ENCODE data around the gene IGSF3.

Gene IGSF3

DNA sequence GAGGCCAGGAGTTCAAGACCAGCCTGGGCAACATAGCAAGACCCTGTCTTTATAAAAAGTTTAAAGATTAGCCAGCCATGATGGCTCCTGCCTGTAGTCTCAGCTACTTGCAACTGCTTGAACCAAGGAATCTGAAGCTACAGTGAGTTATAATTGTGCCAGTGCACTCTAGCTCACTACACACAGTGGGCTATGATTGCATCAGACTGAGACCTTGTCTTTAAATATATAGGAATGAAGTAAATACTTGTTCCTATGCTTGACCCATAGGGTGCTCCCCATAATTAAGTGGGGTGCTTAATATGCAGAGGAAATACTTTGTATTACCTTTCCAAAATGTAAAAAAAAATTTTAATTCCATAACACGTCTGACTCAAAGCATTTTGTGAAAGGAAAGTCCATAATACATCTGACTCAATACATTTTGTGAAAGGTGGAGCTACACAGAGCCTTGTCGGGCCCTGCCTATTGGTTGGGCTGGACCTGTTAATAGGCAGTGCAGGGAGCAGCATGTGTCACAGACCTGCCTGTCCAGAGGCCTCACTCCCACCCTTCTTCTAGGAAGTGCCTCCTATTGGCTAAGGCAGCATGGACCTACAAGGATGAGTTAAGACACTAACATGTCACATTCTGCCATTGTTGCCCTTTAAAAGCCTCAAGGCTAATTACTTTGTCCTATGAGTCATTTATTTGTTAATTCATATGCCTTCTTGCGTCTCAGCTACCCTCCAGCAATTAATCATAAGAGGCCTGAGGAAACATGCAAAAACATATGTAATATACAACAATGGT is 130.3 kb downstream of the IGSF3 start:
- in situ Hi-C loops (cut with HindIII; ENCODE audit: low pct_ligation_motif_present, low sequenced_read_pairs): no loop called here
- no peaks in the 10 kb centered on the region for H3K27me3 ChIP-seq (replicated peaks)
- TF ChIP-seq, protein P1, sequence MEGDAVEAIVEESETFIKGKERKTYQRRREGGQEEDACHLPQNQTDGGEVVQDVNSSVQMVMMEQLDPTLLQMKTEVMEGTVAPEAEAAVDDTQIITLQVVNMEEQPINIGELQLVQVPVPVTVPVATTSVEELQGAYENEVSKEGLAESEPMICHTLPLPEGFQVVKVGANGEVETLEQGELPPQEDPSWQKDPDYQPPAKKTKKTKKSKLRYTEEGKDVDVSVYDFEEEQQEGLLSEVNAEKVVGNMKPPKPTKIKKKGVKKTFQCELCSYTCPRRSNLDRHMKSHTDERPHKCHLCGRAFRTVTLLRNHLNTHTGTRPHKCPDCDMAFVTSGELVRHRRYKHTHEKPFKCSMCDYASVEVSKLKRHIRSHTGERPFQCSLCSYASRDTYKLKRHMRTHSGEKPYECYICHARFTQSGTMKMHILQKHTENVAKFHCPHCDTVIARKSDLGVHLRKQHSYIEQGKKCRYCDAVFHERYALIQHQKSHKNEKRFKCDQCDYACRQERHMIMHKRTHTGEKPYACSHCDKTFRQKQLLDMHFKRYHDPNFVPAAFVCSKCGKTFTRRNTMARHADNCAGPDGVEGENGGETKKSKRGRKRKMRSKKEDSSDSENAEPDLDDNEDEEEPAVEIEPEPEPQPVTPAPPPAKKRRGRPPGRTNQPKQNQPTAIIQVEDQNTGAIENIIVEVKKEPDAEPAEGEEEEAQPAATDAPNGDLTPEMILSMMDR (IDR thresholded peaks at IDR 0.05; ENCODE audit: low read depth, low read length, missing control alignments): no peak
- H3K4me3 ChIP-seq (ENCODE audit: low read depth, low read length): no peak overlapping the region
- H3K36me3 ChIP-seq (replicated peaks): peaks cover 3% of the 10 kb centered on the region
- no peak overlapping the region for H3K27ac ChIP-seq
- DNase-seq: no peak

DNA sequence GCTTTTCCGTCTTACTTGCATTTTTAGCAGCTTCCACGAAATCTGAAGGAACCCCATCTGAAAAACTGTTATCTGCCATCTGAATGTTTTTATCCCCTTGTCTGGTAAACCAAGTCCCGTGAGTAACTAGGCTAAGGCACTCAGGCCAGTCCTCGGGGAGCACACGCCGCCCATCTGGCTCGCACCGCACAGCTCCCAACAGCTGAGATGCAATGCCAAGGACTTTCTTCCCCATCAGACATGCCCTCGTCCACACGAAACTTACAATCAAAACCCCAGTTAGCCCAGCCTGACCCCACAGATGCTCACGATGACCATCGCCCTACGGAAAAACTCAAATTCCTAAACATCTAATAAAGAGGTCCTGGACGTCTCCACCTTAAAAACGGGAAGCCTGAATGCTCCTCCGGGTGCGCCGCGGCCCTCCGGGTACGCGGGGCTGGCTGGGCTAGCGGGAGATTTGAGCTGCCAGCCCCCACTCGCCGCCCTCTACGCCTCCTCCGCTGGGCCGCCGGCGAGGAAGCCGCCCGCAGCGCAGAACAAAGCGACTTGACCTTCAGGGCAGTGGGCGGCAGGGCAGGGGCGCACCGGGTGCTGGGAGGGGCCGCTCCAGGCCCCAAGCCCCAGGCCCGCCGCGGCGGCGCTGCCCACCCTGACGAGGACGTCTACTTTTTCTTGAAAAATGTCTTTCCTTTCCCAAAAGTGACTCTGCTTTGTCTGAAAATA is 133.4 kb downstream of the IGSF3 start:
- Histone ChIP-seq H3K27me3 (replicated peaks) (no peaks in the 10 kb centered on the region), H3K4me3 (ENCODE audit: low read depth, low read length) (no peak overlapping the region), H3K36me3 (replicated peaks) (peaks cover 3% of the 10 kb centered on the region), H3K27ac (no peak overlapping the region)
- TF ChIP-seq, protein P1 (IDR thresholded peaks at IDR 0.05; ENCODE audit: low read depth, low read length, missing control alignments): no peak
- no peak for DNase-seq
- in situ Hi-C loops (cut with HindIII; ENCODE audit: low pct_ligation_motif_present, low sequenced_read_pairs): no loop called here

DNA sequence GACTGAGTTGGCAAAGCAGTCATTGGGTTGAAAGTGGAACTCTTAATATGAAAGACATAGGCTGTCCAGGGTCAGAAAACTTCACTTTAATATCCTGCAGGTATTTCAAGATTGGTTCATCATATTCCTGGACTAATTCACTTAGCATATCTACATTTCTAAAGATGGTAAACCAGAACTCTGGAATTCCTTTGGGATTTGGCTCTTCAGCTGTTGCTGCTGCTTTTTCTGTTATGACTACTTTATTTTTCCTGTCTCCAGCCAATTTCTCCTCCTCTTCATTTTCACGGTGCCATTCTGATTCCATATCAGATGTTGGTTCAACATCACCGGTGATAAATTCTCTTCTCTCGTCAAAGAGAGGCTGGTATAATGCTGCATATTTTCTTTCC is 134.1 kb downstream of the IGSF3 start:
- Histone ChIP-seq H3K27ac (no peak overlapping the region), H3K4me3 (ENCODE audit: low read depth, low read length) (no peak overlapping the region), H3K27me3 (replicated peaks) (no peaks in the 10 kb centered on the region), H3K36me3 (replicated peaks) (peaks cover 3% of the 10 kb centered on the region)
- in situ Hi-C loops (cut with HindIII; ENCODE audit: low pct_ligation_motif_present, low sequenced_read_pairs): no loop called here
- DNase-seq: no peak
- TF ChIP-seq, protein P1 (IDR thresholded peaks at IDR 0.05; ENCODE audit: low read depth, low read length, missing control alignments): no peak

DNA sequence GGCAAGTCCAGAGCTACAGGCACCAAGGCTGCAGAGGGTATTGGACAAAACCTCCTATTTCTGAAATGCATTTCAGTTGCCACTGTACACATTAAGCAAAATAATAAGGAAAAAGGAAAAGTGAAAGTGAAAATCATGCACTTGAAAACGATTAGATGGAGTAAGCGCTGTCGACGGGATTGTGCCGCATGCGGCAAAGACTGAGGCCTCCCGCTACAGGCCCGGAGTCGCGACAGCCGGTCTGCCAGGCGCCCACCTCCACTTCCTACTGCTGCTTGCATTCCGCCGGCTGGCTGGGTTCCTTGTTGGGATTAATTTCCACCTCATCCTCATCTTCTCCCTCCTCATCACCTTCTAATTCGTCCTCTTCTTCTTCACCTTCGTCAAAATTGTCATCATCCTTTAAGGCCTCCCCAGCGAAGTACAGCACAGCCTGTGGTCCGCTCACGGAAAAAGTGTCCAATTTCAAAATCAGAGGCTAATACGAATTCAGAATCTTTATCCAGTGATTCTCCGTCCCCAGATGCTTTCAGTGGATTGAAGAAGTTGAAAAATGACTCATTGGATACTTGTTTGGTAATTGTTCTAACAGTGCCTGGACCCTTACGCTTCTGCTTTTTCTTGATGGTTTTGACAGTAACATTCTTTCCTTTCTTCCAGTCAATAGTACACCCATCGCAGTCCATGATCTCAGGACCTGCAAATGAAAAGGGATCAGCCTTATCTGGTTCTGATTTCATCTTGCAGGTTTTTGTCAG is 134.7 kb downstream of the IGSF3 start:
- Histone ChIP-seq H3K27me3 (replicated peaks) (no peaks in the 10 kb centered on the region), H3K4me3 (ENCODE audit: low read depth, low read length) (no peak overlapping the region), H3K27ac (no peak overlapping the region), H3K36me3 (replicated peaks) (peaks cover 3% of the 10 kb centered on the region)
- no peak for DNase-seq
- TF ChIP-seq, protein P1 (IDR thresholded peaks at IDR 0.05; ENCODE audit: low read depth, low read length, missing control alignments): no peak
- in situ Hi-C loops (cut with HindIII; ENCODE audit: low pct_ligation_motif_present, low sequenced_read_pairs): no loop called here

DNA sequence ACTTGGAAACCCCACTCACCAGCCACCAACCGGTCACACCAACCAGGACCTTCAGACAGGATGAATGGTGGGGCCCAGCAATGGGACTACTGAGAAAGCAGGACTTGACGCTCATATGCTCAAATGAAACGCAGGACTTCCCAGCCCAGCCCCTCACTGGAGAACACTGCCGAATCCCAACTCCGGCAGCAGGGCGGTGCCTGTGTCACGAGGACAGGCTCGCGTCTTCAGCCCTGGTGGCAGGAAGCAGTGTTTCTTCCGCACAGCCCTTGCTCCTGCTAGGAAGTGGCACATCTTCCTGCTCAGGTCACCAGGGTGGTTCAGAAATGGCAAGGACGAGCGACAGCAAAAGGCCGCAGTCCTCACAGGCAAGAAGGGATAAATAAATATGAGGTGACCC is 135.6 kb downstream of the IGSF3 start:
- no peak overlapping the region for H3K27ac ChIP-seq
- no peak for DNase-seq
- in situ Hi-C loops (cut with HindIII; ENCODE audit: low pct_ligation_motif_present, low sequenced_read_pairs): no loop called here
- H3K36me3 ChIP-seq (replicated peaks): peaks cover 3% of the 10 kb centered on the region
- H3K27me3 ChIP-seq (replicated peaks): no peaks in the 10 kb centered on the region
- TF ChIP-seq, protein P1 (IDR thresholded peaks at IDR 0.05; ENCODE audit: low read depth, low read length, missing control alignments): no peak
- no peak overlapping the region for H3K4me3 ChIP-seq (ENCODE audit: low read depth, low read length)

Data from brain microvascular endothelial cell (primary cell).